ENCODE data around the gene RPL38. TPM values are rescaled to one million over a fixed set of nuclear protein-coding genes. Genes with fewer than 3 reads are reported as not detected.

RPL38 gene
- total RNA-seq, 6 experiments from 2014 or later: 161 to 313 (median 282) TPM

DNA sequence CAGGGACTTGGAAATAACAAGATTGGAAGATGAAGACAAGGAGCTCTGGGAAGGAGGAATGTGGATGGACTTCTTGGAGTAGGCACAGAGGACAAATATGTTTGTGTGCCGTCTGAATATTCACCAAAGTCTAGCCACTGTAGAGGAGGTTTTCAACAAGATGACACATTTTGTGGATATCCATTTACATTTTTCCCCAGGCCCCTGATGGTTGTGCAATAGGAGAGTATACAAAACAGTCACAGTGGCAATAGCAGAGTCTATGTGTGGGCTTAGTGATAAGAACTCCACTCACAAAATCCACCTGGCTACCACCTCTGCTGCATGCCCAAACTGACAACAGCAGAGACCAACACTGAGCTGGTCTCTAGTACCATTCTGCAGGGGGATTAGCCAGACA is 32.6 kb upstream of the RPL38 start:
- Histone ChIP-seq H3K27ac (no peak overlapping the region), H3K4me3 (no peak overlapping the region), H3K27me3 (no peaks in the 10 kb centered on the region), H3K9me3 (no peaks in the 10 kb centered on the region), H3K36me3 (no peaks in the 10 kb centered on the region), H3K4me1 (no peaks in the 10 kb centered on the region)
- no peak for ATAC-seq
- intact Hi-C loops (cut with DNase I): loop anchor here in 1 of 2 donors (10.0 kb wide), 1 partner anchor 736 kb away; no protein-coding TSS in a partner anchor
- no peak for TF ChIP-seq POLR2A (IDR thresholded peaks at IDR 0.05)
- TF ChIP-seq, protein P1, sequence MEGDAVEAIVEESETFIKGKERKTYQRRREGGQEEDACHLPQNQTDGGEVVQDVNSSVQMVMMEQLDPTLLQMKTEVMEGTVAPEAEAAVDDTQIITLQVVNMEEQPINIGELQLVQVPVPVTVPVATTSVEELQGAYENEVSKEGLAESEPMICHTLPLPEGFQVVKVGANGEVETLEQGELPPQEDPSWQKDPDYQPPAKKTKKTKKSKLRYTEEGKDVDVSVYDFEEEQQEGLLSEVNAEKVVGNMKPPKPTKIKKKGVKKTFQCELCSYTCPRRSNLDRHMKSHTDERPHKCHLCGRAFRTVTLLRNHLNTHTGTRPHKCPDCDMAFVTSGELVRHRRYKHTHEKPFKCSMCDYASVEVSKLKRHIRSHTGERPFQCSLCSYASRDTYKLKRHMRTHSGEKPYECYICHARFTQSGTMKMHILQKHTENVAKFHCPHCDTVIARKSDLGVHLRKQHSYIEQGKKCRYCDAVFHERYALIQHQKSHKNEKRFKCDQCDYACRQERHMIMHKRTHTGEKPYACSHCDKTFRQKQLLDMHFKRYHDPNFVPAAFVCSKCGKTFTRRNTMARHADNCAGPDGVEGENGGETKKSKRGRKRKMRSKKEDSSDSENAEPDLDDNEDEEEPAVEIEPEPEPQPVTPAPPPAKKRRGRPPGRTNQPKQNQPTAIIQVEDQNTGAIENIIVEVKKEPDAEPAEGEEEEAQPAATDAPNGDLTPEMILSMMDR (IDR thresholded peaks at IDR 0.05): no peak
- no peak for DNase-seq
- WGBS (ENCODE audit: insufficient coverage, low coverage, low lambda C conversion rate, missing lambda C conversion rate): 56% methylated on average over 1 of the region's 1 CpG

DNA sequence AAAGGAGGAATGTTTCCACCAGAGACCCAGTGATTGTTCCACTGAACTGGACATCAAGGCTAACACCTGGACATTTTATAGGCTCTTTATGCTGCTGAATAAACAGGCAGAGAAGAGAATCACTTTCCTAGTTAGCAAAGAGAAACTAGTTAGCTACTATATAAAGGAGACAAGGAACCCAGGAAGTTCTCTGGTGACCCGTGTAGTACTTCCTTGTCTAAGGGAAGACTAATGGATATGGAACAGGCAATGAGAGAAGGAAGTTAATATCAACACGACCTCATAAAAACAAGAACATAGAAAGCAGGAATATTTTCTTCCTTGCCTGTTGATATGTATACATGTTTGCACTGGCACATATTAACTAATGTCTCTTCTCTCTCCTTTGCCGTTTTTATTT is 30.8 kb upstream of the RPL38 start:
- TF ChIP-seq POLR2A (IDR thresholded peaks at IDR 0.05): no peak
- TF ChIP-seq, protein P1 (IDR thresholded peaks at IDR 0.05): no peak

GRCh38 chr17:74176546-74177001 is 26.9 kb upstream of the RPL38 start:
- DNase-seq (peak in 2 of 3 donors; percentile 60), ATAC-seq (peak; percentile 79 to 91 (median 89))
- Histone ChIP-seq H3K36me3 (no peaks in the 10 kb centered on the region), H3K27me3 (no peaks in the 10 kb centered on the region), H3K27ac (no peak overlapping the region), H3K4me3 (no peak overlapping the region), H3K4me1 (no peaks in the 10 kb centered on the region), H3K9me3 (no peaks in the 10 kb centered on the region)
- TF ChIP-seq, protein P1 (IDR thresholded peaks at IDR 0.05): peak; percentile 68 to 80 (median 74)
- TF ChIP-seq POLR2A (IDR thresholded peaks at IDR 0.05): no peak
- WGBS (ENCODE audit: insufficient coverage, low coverage, low lambda C conversion rate, missing lambda C conversion rate): 19% methylated on average over 7 of the region's 10 CpGs
- intact Hi-C loops (cut with DNase I): loop anchor here in 1 of 2 donors (10.0 kb wide), 1 partner anchor 742 kb away; no protein-coding TSS in a partner anchor

More for the DNA sequence above, 30.8 kb upstream of the RPL38 start:
- ATAC-seq (no peak), DNase-seq (no peak)
- Histone ChIP-seq H3K4me1 (no peaks in the 10 kb centered on the region), H3K27ac (no peak overlapping the region), H3K27me3 (no peaks in the 10 kb centered on the region), H3K36me3 (no peaks in the 10 kb centered on the region), H3K4me3 (no peak overlapping the region), H3K9me3 (no peaks in the 10 kb centered on the region)
- intact Hi-C loops (cut with DNase I): loop anchor here in 1 of 2 donors (10.0 kb wide), 1 partner anchor 738 kb away; no protein-coding TSS in a partner anchor
- 28% methylated on average over 3 of the region's 3 CpGs for WGBS (ENCODE audit: insufficient coverage, low coverage, low lambda C conversion rate, missing lambda C conversion rate)

GRCh38 chr17:74177018-74177450 is 26.4 kb upstream of the RPL38 start:
- Histone ChIP-seq H3K27ac (no peak overlapping the region), H3K9me3 (no peaks in the 10 kb centered on the region), H3K27me3 (no peaks in the 10 kb centered on the region), H3K4me3 (no peak overlapping the region), H3K4me1 (no peaks in the 10 kb centered on the region), H3K36me3 (no peaks in the 10 kb centered on the region)
- intact Hi-C loops (cut with DNase I): loop anchor here in 1 of 2 donors (10.0 kb wide), 1 partner anchor 742 kb away; no protein-coding TSS in a partner anchor
- ATAC-seq (no peak), DNase-seq (no peak)
- TF ChIP-seq, protein P1 (IDR thresholded peaks at IDR 0.05): no peak
- no peak for TF ChIP-seq POLR2A (IDR thresholded peaks at IDR 0.05)
- 0% methylated on average over 1 of the region's 1 CpG for WGBS (ENCODE audit: insufficient coverage, low coverage, low lambda C conversion rate, missing lambda C conversion rate)

Data from right lobe of liver (tissue), 6 donors.